Gastrocnemius medialis (tissue), 4 donors: ENCODE results near the gene SLC2A14. TPM values are rescaled to one million over a fixed set of nuclear protein-coding genes. Genes with fewer than 3 reads are reported as not detected.
"Not testable (repeated sequence)": the region's sequence is repeated elsewhere in the genome, so short reads cannot be mapped to it uniquely, and the experiment has no call there.

Experiments used
- ATAC-seq, 2 donors: fragments of 150-250 bp; one replicate each; pipeline ENCODE4 v1.9.1; 2016
- DNase-seq, 2 donors: peaks; one replicate each; pipeline ENCODE4 v3.0.0-alpha.2; 2019
- H3K27ac ChIP-seq, 4 donors: fragments of 200-600 bp; sonication (generic); 1 replicate in 1 of 4; 2 replicates in 3 of 4; pipeline ENCODE4 v1.5.1; 2016 to 2018; ENCODE audit warnings: mild to moderate bottlenecking in 2 of 4, moderate library complexity in 1 of 4
- H3K27me3 ChIP-seq, 3 donors: fragments of 200-600 bp; sonication (generic) in 2 of 3; 1 replicate in 1 of 3; 2 replicates in 2 of 3; pipeline versions ENCODE4 v1.5.1 to v1.6.0; 2016 to 2019; ENCODE audit warnings: mild to moderate bottlenecking in 1 of 3, moderate library complexity in 1 of 3
- H3K36me3 ChIP-seq, 2 donors: fragments of 200-600 bp; sonication (generic) in 1 of 2; one replicate each; pipeline ENCODE4 v1.5.1; 2017 to 2018
- H3K4me1 ChIP-seq, 2 donors: fragments of 200-600 bp; sonication (generic) in 1 of 2; one replicate each; pipeline ENCODE4 v1.5.1; 2016 to 2017; ENCODE audit warnings: mild to moderate bottlenecking in 2 of 2
- H3K4me3 ChIP-seq, 4 donors: fragments of 200-600 bp; sonication (generic) in 3 of 4; 1 replicate in 1 of 4; 2 replicates in 3 of 4; pipeline ENCODE4 v1.5.1; 2016 to 2019; ENCODE audit warnings: mild to moderate bottlenecking in 2 of 4
- H3K9me3 ChIP-seq, 3 donors: fragments of 200-600 bp; sonication (generic) in 2 of 3; 1 replicate in 1 of 3; 2 replicates in 2 of 3; pipeline ENCODE4 v1.5.1; 2016 to 2019
- CTCF ChIP-seq, 5 experiments: fragments of 450-650 bp in 3 of 5; fragments of 200-600 bp in 2 of 5; sonication (generic) in 2 of 5; IDR thresholded peaks in 4 of 5; conservative IDR thresholded peaks in 1 of 5; 1 replicate in 4 of 5; 2 replicates in 1 of 5; pipeline ENCODE4 v1.5.1; 2016 to 2019; ENCODE audit warnings: antibody characterized with exemption in 5 of 5, mild to moderate bottlenecking in 3 of 5, moderate library complexity in 3 of 5
- POLR2A ChIP-seq, 2 donors: fragments of 450-650 bp; IDR thresholded peaks; one replicate each; pipeline ENCODE4 v1.6.1; 2017; ENCODE audit warnings: antibody characterized with exemption in 2 of 2, mild to moderate bottlenecking in 2 of 2, moderate library complexity in 2 of 2
- in situ Hi-C, 4 donors: fragments of 200-750 bp; cut with MboI; loops; one replicate each; pipeline versions ENCODE4 v1.15.0 to v1.8.0; 2017; ENCODE audit warnings: low sequenced_read_pairs in 4 of 4
- intact Hi-C: fragments of 100-400 bp; cut with DNase I; formaldehyde crosslinking; loops from one replicate; pipeline ENCODE4 v1.15.1; 2023; ENCODE audit warnings: low total_unique reads
- total RNA-seq, 4 donors: library from RNA; depleted of rRNA; stranded (reverse); fragments of >200 nt; gene quantifications; one replicate each; pipeline versions ENCODE4 v1.1.0 to v1.2.3, GENCODE V29; 2016

The SLC2A14 gene
- total RNA-seq, 4 donors from 2014 or later = not detected

GRCh38 chr12:7797698-7798398 lies 74.9 kb downstream of the SLC2A14 start:
- H3K36me3 ChIP-seq = no peaks in the 10 kb centered on the region
- in situ Hi-C loops = no loop called here

DNA sequence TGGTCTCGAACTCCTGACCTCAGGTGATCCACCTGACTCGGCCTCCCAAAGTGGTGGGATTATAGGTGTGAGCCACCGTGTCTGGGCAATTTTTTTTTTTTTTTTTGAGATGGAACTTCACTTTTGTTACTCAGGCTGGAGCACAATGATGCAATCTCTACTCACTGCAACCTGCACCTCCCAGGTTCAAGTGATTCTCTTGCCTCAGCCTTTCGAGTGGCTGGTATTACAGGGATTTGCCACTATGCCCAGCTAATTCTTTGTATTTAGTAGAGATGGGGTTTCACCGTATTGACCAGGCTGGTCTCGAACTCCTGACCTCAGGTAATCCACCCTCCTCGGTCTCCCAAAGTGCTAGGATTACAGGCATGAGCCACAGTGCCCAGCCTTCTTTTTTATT lies 75.4 kb downstream of the SLC2A14 start:
- H3K27ac ChIP-seq, H3K27me3 ChIP-seq, H3K4me3 ChIP-seq, H3K9me3 ChIP-seq, ATAC-seq, in situ Hi-C loops, H3K36me3 ChIP-seq, H3K4me1 ChIP-seq, DNase-seq, intact Hi-C loops: not testable (repeated sequence)

More at GRCh38 chr12:7797698-7798398, 74.9 kb downstream of the SLC2A14 start:
- Histone ChIP-seq H3K4me3 (no peak overlapping the region), H3K27me3 (no peaks in the 10 kb centered on the region), H3K27ac (no peak overlapping the region), H3K9me3 (no peaks in the 10 kb centered on the region), H3K4me1 (no peaks in the 10 kb centered on the region)
- TF ChIP-seq CTCF (IDR thresholded peaks at IDR 0.05 in 4 of 5, conservative IDR thresholded peaks at IDR 0.05 in 1 of 5) = no peak
- TF ChIP-seq POLR2A (IDR thresholded peaks at IDR 0.05) = no peak
- no peak for DNase-seq
- no peak for ATAC-seq
- intact Hi-C loops = no loop called here

DNA sequence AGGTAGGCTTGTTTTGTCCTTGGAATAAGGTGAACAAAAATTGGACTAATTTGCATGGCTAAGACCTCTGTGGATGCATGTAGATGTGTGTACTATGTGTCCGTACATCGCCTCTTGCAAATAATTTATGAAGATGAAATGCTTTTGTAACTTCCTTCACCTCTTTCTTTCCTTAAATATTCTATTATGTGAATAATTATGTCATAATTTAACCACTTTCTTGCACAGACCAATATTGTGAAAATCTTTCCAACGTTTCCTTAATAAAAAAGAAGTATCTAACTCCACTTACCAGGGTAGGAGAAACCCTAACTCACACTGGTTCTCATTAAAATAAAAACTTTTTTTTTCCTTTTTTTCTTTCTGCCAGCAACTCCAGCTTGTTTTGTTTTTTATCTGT lies 79.5 kb downstream of the SLC2A14 start:
- Histone ChIP-seq H3K4me3 (no peak overlapping the region), H3K27me3 (peaks cover 0 to 2% (median 0%) of the 10 kb centered on the region in 3 donors), H3K27ac (no peak overlapping the region), H3K36me3 (no peaks in the 10 kb centered on the region), H3K9me3 (no peaks in the 10 kb centered on the region), H3K4me1 (no peaks in the 10 kb centered on the region)
- TF ChIP-seq POLR2A (IDR thresholded peaks at IDR 0.05) (no peak), CTCF (IDR thresholded peaks at IDR 0.05 in 4 of 5, conservative IDR thresholded peaks at IDR 0.05 in 1 of 5) (no peak)
- ATAC-seq (no peak), DNase-seq (no peak)
- in situ Hi-C loops = no loop called here
- intact Hi-C loops = no loop called here

DNA sequence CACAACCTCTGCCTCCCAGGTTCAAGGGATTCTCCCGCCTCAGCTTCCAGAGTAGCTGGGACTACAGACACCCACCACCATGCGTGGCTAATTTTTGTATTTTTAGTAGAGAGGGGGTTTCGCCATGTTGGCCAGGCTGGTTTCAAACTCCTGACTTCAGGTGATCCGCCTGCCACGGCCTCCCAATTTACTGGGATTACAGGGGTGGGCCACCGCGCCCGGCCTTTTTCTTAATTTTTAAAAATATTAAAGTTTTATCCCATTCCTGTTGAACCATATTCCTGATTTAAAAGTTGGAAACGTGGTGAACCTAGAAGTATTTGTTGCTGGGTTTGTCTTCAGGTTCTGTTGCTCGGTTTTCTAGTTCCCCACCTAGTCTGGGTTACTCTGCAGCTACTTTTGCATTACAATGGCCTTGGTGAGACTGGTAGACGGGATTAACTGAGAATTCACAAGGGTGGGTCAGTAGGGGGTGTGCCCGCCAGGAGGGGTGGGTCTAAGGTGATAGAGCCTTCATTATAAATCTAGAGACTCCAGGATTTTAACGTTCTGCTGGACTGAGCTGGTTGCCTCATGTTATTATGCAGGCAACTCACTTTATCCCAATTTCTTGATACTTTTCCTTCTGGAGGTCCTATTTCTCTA lies 83.7 kb downstream of the SLC2A14 start, which contains the start of gene NANOG:
TSS of gene NANOG (plus strand) at position 519 of the 645 bp plus-strand sequence. CDS start 213 bp downstream, outside the sequence.
- in situ Hi-C loops, H3K9me3 ChIP-seq, ATAC-seq, H3K4me3 ChIP-seq, H3K4me1 ChIP-seq, H3K27ac ChIP-seq, H3K36me3 ChIP-seq, intact Hi-C loops, DNase-seq, H3K27me3 ChIP-seq: not testable (repeated sequence)

- intact Hi-C loops = no loop called here
- in situ Hi-C loops = no loop called here
- H3K27me3 ChIP-seq = peaks cover 0 to 4% (median 0%) of the 10 kb centered on the region in 3 donors
- DNase-seq (no peak), ATAC-seq (no peak)
- no peaks in the 10 kb centered on the region for H3K4me1 ChIP-seq
- no peak overlapping the region for H3K27ac ChIP-seq
- H3K9me3 ChIP-seq = no peaks in the 10 kb centered on the region
- no peak overlapping the region for H3K4me3 ChIP-seq
- no peaks in the 10 kb centered on the region for H3K36me3 ChIP-seq
- TF ChIP-seq POLR2A (IDR thresholded peaks at IDR 0.05) (no peak), CTCF (IDR thresholded peaks at IDR 0.05 in 4 of 5, conservative IDR thresholded peaks at IDR 0.05 in 1 of 5) (no peak)
Observed at GRCh38 chr12:7788294-7788660, 84.4 kb downstream of the SLC2A14 start.
